Smooth muscle cell (in vitro differentiated cells): ENCODE measurements around the gene RASIP1. TPM values are rescaled to one million over a fixed set of nuclear protein-coding genes. Genes with fewer than 3 reads are reported as not detected.

Experiments
- DNase-seq: peaks from one replicate; lab custom pipeline; 2025; ENCODE audit not compliant: unreplicated experiment; lab: John Stamatoyannopoulos, UW
- H2AFZ ChIP-seq: fragments of 200-600 bp; sonication (generic); 2 replicates; pipeline ENCODE4 v1.6.0; 2016; ENCODE audit warnings: antibody characterized with exemption, low read depth, mild to moderate bottlenecking
- H3F3A ChIP-seq: fragments of 200-600 bp; sonication (generic); 2 replicates; pipeline ENCODE4 v1.6.0; 2017; ENCODE audit warnings: antibody characterized with exemption, low read depth
- H3K27ac ChIP-seq: fragments of 200-600 bp; sonication (generic); 2 replicates; pipeline ENCODE4 v1.5.1; 2016; ENCODE audit warnings: low read depth, mild to moderate bottlenecking
- H3K27me3 ChIP-seq: fragments of 200-600 bp; sonication (generic); 2 replicates; pipeline ENCODE4 v1.6.1; 2016; ENCODE audit warnings: low read depth, mild to moderate bottlenecking
- H3K36me3 ChIP-seq: fragments of 200-600 bp; sonication (generic); 2 replicates; pipeline ENCODE4 v1.5.1; 2016; ENCODE audit warnings: low read depth
- H3K4me1 ChIP-seq: fragments of 200-600 bp; sonication (generic); 2 replicates; pipeline ENCODE4 v1.5.1; 2016; ENCODE audit warnings: low read depth
- H3K4me2 ChIP-seq: fragments of 200-600 bp; sonication (generic); 2 replicates; pipeline ENCODE4 v1.6.0; 2016; ENCODE audit warnings: mild to moderate bottlenecking
- H3K4me3 ChIP-seq: fragments of 200-600 bp; sonication (generic); 2 replicates; pipeline ENCODE4 v1.5.1; 2016; ENCODE audit warnings: mild to moderate bottlenecking
- H3K79me2 ChIP-seq: fragments of 200-600 bp; sonication (generic); 2 replicates; pipeline ENCODE4 v1.6.0; 2016; ENCODE audit warnings: low read depth, mild to moderate bottlenecking
- H3K9ac ChIP-seq: fragments of 200-600 bp; sonication (generic); 2 replicates; pipeline ENCODE4 v1.6.0; 2016; ENCODE audit warnings: low read depth
- H3K9me3 ChIP-seq: fragments of 200-600 bp; sonication (generic); replicated peaks from 2 replicates; pipeline ENCODE4 v1.5.1; 2016; ENCODE audit warnings: low read depth
- H4K20me1 ChIP-seq: fragments of 200-600 bp; sonication (generic); 2 replicates; pipeline ENCODE4 v1.6.0; 2016; ENCODE audit warnings: low read depth
- WGBS: methylation state at CpG from one replicate; pipeline ENCODE4 v1.1.7; 2016; ENCODE audit warnings: low lambda C conversion rate; 5-methylcytosine and 5-hydroxymethylcytosine counted together
- polyA plus RNA-seq: library from polyadenylated mRNA; unstranded; fragments of >200 nt; fragmentation: Nextera tagmentation; extraction: Ambion mirVana; gene quantifications from 2 replicates; pipeline ENCODE4 v1.2.1, GENCODE V29; 2016
- total RNA-seq: library from RNA; depleted of rRNA; stranded (reverse); fragments of >200 nt; gene quantifications from 2 replicates; pipeline ENCODE4 v1.2.3, GENCODE V29; 2014
- TF ChIP-seq, protein P1 (sequence below): fragments of 200-600 bp; sonication (generic); IDR thresholded peaks from 2 replicates; pipeline ENCODE4 v1.5.1; 2017; ENCODE audit warnings: borderline replicate concordance, mild to moderate bottlenecking, antibody characterized with exemption; ENCODE audit not compliant: insufficient read depth, poor library complexity, severe bottlenecking

RASIP1 gene
- total and polyA plus RNA-seq, 2 experiments from 2014 or later, result 0.81 to 3.5 TPM

GRCh38 chr19:48735031-48735615 is 5.3 kb downstream of the RASIP1 start:
- H3K36me3 ChIP-seq, result no peaks in the 10 kb centered on the region
- H3K9ac ChIP-seq, result peak overlapping the region; percentile 15
- DNase-seq, result no peak
- H3K9me3 ChIP-seq, result no peaks in the 10 kb centered on the region
- no peaks in the 10 kb centered on the region for H3K27me3 ChIP-seq
- H3F3A ChIP-seq, result no peaks in the 10 kb centered on the region
- peak overlapping the region; percentile 85 for H3K4me2 ChIP-seq
- peak overlapping the region; percentile 53 for H3K4me3 ChIP-seq
- no peaks in the 10 kb centered on the region for H4K20me1 ChIP-seq
- TF ChIP-seq, protein P1, sequence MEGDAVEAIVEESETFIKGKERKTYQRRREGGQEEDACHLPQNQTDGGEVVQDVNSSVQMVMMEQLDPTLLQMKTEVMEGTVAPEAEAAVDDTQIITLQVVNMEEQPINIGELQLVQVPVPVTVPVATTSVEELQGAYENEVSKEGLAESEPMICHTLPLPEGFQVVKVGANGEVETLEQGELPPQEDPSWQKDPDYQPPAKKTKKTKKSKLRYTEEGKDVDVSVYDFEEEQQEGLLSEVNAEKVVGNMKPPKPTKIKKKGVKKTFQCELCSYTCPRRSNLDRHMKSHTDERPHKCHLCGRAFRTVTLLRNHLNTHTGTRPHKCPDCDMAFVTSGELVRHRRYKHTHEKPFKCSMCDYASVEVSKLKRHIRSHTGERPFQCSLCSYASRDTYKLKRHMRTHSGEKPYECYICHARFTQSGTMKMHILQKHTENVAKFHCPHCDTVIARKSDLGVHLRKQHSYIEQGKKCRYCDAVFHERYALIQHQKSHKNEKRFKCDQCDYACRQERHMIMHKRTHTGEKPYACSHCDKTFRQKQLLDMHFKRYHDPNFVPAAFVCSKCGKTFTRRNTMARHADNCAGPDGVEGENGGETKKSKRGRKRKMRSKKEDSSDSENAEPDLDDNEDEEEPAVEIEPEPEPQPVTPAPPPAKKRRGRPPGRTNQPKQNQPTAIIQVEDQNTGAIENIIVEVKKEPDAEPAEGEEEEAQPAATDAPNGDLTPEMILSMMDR, result no peak
- WGBS, result 1% methylated on average over 38 of the region's 38 CpGs
- H2AFZ ChIP-seq, result peak overlapping the region; percentile 84
- no peaks in the 10 kb centered on the region for H3K79me2 ChIP-seq
- peaks cover 9% of the 10 kb centered on the region for H3K4me1 ChIP-seq
- no peak overlapping the region for H3K27ac ChIP-seq

- Histone ChIP-seq H3K4me3 (peak overlapping the region; percentile 53), H3K9me3 (no peaks in the 10 kb centered on the region), H2AFZ (peak overlapping the region; percentile 84), H3K79me2 (no peaks in the 10 kb centered on the region), H3F3A (no peaks in the 10 kb centered on the region), H3K4me1 (peaks cover 9% of the 10 kb centered on the region), H4K20me1 (no peaks in the 10 kb centered on the region), H3K9ac (no peak overlapping the region), H3K27me3 (no peaks in the 10 kb centered on the region), H3K36me3 (no peaks in the 10 kb centered on the region), H3K27ac (no peak overlapping the region), H3K4me2 (peak overlapping the region; percentile 85)
- WGBS, result 95% methylated on average over 9 of the region's 9 CpGs
- TF ChIP-seq, protein P1, result no peak
- DNase-seq, result no peak
Measured at GRCh38 chr19:48734625-48735024, 5.8 kb downstream of the RASIP1 start.

DNA sequence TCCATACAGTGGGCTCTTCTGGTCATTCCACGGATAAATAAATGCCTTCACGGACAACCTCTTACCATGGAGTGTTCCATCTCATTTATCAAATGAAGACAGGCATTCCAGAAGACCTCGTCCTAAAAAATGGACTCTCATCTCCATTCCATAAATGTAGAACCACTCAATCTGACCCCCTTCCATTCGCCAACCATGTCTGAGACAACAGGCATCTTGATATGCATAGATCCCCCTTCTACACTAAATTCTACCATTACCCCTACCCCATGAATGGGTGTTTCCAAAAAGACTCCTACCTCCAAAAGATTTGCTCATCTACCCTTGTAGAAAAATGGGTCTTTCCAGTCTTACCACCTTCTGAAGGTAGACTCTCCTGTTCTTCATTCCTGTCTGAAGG is 9.0 kb downstream of the RASIP1 start:
- 93% methylated on average over 4 of the region's 4 CpGs for WGBS
- no peak for DNase-seq
- Histone ChIP-seq H4K20me1 (no peaks in the 10 kb centered on the region), H3K79me2 (no peaks in the 10 kb centered on the region), H3F3A (no peaks in the 10 kb centered on the region), H3K36me3 (no peaks in the 10 kb centered on the region), H3K9ac (no peak overlapping the region), H3K9me3 (no peaks in the 10 kb centered on the region), H3K4me2 (no peak overlapping the region), H3K4me3 (no peak overlapping the region), H2AFZ (no peak overlapping the region), H3K27me3 (no peaks in the 10 kb centered on the region), H3K4me1 (no peaks in the 10 kb centered on the region), H3K27ac (no peak overlapping the region)
- TF ChIP-seq, protein P1, result no peak
